Hepatic stellate cell (primary cell): ENCODE results near the gene NSUN4.
"Not testable (repeated sequence)": the region's sequence is repeated elsewhere in the genome, so short reads cannot be mapped to it uniquely, and the experiment has no call there.

Source experiments
- DNase-seq: peaks from one replicate; pipeline ENCODE4 v3.0.0; 2011; ENCODE audit warnings: low spot score

Gene NSUN4

DNA sequence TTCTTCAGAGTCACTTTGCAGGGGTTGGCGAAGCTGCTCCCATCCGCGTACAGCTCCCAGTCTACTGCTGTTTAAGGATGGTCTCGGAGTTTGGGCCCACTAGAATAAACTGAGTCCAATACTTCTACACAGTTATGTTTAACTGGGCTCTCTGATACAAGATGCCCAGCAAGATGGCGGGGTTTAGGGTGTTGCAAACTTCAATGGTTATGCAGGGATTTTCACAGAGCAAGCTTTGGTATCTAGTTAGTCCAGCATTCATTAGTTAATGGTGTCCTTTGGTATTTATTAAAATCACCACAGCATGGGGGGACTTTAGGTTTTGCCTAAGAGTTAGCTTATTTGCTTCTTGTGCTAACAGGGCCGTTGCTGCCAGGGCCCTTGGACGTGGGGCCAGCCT lies 12.4 kb upstream of the NSUN4 start:
- not testable (repeated sequence) for DNase-seq

GRCh38 chr1:46329807-46330206 lies 10.8 kb upstream of the NSUN4 start:
- DNase-seq, result not testable (repeated sequence)

DNA sequence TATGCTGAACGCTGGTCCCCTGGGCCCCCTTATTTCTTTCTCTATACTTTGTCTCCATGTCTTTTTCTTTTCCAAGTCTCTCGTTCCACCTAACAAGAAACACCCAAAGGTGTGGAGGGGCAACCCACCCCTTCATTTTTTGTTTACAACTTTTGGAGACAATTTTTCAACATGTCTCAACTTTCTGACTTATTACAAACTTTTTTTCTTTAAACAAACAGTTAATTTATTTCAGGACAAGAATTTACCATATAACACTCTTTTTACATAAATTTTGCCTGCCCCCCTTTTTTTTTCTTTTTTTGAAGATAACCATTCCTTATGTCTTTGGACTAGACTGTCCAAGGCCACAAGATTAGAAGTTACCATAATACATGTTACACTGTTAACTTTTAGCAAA lies 10.2 kb upstream of the NSUN4 start:
- DNase-seq, result not testable (repeated sequence)

DNA sequence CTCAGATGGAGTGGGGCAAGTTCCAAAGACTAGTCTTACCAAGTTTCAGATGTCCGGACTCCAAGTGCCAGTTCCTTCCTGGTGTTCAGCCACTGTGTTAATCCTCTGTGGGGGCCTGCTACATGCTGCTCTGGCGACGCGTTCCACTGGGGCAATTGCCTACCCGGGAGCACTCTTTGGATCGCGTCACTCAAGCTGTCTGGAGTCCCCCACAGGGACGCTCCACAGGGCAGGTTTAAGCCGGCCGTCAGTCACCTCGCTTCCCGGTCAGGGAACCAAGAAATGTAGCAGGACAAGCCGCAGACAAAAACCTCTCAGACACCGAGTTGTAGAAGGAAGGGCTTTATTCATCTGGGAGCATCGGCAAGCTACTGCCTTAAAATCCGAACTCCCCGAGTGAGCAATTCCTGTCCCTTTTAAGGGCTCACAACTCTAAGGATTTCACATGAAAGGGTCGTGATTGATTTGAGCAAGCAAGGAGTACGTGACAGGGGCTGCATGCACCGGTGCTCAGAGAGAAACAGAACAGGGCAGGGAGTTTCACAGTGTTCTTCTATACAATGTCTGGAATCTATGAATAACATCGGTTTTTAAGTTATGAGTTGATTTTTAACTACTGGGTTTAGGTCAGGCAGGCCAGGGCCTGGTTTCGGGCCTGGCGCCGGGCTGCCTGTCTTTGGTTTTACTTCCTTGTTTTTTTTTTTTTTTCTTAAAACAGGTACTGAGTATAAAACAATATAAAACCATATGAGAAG lies 8.6 kb upstream of the NSUN4 start:
- not testable (repeated sequence) for DNase-seq

GRCh38 chr1:46333300-46334029 lies 7.1 kb upstream of the NSUN4 start:
- DNase-seq, result peak; percentile 58

GRCh38 chr1:46334030-46334384 lies 6.6 kb upstream of the NSUN4 start:
- no peak for DNase-seq

- no peak for DNase-seq
Measured at GRCh38 chr1:46335081-46335480, 5.5 kb upstream of the NSUN4 start.

GRCh38 chr1:46337409-46337808 lies 3.2 kb upstream of the NSUN4 start:
- not testable (repeated sequence) for DNase-seq

- DNase-seq, result no peak
Measured at GRCh38 chr1:46341222-46342083, 846 bp downstream of the NSUN4 start.

GRCh38 chr1:46342084-46342656 lies 1.6 kb downstream of the NSUN4 start:
- DNase-seq, result peak; percentile 47

DNA sequence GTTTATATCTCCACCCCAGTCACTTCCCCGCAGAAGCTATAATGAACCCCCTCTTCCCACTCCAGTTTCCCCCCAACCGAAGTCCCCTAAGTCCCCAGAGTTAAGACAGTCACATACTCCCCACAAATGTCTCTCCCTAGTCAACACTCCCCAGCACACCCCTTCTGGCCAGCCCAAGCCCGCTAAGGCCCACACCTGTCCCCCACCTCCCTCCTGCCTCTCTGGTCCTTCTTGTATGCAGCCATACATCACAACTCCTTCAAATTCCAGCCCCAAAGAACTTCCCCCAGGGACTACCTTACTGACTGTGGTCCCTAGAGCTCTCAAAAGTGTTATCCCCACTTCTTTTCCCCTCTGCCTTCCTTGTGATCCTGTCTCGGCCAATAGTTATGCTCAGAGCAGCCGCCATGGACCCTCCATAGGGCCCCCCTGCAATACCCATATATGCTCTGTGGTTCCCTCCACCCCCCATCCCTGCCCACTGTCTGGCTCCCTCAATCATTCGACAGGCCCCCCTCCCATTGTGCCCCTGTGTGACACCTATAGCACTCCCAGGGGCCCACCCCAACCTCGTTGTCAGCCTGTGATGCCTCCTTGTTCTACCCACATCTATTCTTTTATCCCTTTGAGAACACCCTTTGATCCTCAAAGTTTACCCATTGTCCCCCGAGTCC lies 2.2 kb downstream of the NSUN4 start:
- DNase-seq, result no peak

GRCh38 chr1:46343351-46343695 lies 2.7 kb downstream of the NSUN4 start:
- no peak for DNase-seq

GRCh38 chr1:46343705-46344104 lies 3.1 kb downstream of the NSUN4 start:
- DNase-seq, result no peak

- DNase-seq, result no peak
Measured at GRCh38 chr1:46344481-46344880, 3.9 kb downstream of the NSUN4 start.

DNA sequence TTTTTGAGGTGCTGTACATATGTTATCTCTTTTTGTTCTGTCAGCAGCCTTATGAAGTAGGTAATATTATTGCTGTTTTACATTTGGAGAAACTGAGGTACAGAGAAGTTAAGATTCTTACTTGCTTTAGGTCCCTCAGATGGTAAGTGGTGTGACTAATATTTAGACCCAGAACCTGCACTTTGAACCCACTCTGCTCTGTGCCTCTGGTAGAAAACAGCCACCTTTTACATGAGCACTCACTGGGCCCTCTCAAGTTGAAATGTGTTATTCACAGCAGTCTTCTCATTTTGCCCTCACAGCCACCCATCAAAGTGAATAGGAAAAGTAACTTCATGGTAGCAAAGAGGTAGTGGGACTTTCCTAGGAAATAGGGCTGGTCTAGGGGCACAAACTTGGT lies 4.7 kb downstream of the NSUN4 start:
- DNase-seq, result no peak

- no peak for DNase-seq
Measured at GRCh38 chr1:46352363-46352762, 11.8 kb downstream of the NSUN4 start.

- not testable (repeated sequence) for DNase-seq
Measured at GRCh38 chr1:46355920-46356319, 15.3 kb downstream of the NSUN4 start.

DNA sequence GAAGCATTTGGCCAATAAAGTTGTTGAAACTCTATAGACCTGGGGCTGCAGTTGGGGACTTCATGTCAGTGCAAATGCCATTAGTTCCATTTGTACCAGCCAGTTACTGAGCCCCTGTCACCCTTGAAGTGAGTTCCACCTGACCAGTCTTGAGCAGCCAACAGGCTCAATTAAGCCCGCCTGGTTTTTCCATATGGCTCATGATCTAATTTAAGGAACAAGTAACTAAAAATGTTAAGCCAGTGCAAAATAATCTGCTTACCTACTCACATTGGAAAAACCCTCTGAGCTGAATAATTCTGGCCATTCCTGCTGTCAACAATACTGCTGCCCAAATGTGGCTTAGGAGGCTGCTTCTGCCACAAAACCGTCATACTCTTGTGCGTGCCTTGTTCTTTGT lies 21.6 kb downstream of the NSUN4 start:
- no peak for DNase-seq

DNA sequence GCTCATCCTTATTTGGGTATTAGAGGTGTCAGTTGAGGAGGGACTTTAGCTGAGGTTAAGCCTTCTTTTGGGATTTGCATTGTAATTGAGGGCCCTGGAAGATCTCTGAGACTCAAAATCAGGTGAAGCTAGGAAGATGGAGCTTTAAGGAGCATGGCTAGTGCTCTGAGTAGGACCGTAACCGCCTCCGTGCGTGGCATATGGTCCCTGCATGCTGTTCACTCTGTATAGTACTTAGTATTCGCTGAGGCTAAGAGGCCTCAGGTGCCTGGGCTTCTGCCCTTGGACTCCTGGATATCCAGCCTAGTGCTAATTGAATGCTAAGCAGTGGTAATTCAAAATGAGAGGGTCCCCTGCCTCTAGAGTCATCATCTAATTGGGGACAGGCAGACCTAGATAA lies 22.5 kb downstream of the NSUN4 start:
- no peak for DNase-seq

- no peak for DNase-seq
Measured at GRCh38 chr1:46364612-46365011, 24.0 kb downstream of the NSUN4 start.

DNA sequence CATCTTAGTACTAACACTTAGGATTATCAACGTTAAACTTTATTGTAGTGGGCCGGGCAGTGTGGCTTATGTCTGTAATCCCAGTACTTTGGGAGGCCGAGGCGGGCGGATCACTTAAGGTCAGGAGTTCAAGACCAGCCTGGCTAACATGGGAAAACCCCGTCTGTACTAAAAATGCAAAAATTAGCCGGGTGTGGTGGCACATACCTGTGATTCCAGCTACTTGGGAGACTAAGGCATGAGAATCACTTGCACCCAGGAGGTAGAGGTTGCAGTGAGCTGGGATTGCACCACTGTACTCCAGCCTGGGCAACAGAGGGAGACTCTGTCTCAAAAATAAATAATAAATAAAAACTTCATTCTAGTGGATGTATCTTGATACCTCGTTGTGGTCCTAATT lies 25.2 kb downstream of the NSUN4 start:
- DNase-seq, result not testable (repeated sequence)

DNA sequence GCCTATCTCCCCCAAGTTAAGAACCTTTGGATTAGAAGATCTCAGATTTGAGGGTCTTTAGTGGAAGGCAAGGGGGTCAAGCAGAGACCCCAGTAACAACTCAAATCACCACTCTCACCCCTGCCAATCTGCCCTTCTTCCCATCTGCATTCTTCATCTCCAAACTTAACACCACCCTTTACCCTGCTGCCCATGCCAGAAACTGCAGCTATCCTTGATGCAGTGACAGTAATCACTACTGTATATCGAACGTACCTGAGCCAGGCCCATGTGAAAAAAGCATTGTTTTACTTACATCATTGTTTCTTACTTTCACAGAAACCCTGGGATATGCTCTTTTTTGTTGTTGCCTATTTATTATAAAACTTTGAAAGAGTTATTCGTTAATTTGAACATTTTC lies 26.5 kb downstream of the NSUN4 start:
- no peak for DNase-seq
